C4-2B (cell line): ENCODE data around the gene ZNF641.

ENCODE experiments used
- H3K27ac ChIP-seq: fragments of 450-650 bp; 2 replicates; pipeline ENCODE4 v1.5.1; 2017
- CTCF ChIP-seq: fragments of 450-650 bp; conservative IDR thresholded peaks from 2 replicates; pipeline ENCODE4 v1.5.1; 2017; ENCODE audit warnings: mild to moderate bottlenecking
- ZFX ChIP-seq: fragments of 450-650 bp; IDR thresholded peaks from 2 replicates; pipeline ENCODE4 v1.6.1; 2017

Gene ZNF641

GRCh38 chr12:48351022-48351708, 446 bp upstream of the ZNF641 start:
- TF ChIP-seq CTCF (no peak), ZFX (peak; percentile 45)
- H3K27ac ChIP-seq = peak overlapping the region; percentile 80

DNA sequence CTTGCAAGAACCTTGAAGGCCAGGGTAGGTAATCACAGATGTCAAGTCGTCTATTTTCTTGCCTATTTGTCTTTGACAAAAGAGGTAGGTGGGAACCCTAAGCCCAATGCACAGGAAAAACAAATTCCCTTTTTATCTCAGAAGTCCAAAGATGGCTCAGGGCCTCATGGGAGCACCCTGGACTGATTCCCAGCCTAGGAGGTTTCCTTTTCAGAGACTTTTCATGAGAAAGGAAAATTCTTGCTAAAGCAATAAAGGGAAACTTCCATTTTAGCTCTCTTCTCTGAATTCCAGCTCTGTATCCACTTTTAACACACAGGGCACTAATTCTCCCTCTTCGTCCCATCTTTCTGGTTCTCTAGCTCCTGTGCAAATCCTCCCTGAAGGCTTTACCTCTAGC, 1.2 kb downstream of the ZNF641 start:
- TF ChIP-seq CTCF (no peak), ZFX (no peak)
- peak overlapping the region; percentile 80; the same call in 1 of the 2 replicates for H3K27ac ChIP-seq

GRCh38 chr12:48342980-48343379, 7.7 kb downstream of the ZNF641 start:
- no peak for TF ChIP-seq ZFX
- no peak for TF ChIP-seq CTCF

DNA sequence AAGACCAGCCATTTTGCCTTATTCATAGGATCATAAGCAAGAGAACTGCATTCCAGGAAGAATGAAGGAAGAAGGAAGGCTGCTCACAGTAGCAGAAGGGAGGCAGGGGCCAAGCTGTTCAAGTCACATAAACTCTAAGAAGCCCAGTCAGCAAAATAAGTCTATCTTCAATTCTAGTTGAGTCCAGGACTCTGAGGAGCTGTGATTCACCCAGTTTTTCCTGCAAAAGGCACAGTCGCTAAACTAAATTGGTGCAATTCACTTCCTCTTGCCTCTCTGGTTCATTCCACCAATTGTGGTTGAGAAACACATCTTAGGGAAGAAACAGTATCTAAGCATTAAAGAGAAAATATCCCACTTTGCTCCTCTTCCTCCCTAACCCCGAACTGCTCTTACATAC, 9.8 kb downstream of the ZNF641 start:
- TF ChIP-seq CTCF = no peak
- no peak for TF ChIP-seq ZFX

More at GRCh38 chr12:48342980-48343379, 7.7 kb downstream of the ZNF641 start:
- H3K27ac ChIP-seq = no peak overlapping the region

DNA sequence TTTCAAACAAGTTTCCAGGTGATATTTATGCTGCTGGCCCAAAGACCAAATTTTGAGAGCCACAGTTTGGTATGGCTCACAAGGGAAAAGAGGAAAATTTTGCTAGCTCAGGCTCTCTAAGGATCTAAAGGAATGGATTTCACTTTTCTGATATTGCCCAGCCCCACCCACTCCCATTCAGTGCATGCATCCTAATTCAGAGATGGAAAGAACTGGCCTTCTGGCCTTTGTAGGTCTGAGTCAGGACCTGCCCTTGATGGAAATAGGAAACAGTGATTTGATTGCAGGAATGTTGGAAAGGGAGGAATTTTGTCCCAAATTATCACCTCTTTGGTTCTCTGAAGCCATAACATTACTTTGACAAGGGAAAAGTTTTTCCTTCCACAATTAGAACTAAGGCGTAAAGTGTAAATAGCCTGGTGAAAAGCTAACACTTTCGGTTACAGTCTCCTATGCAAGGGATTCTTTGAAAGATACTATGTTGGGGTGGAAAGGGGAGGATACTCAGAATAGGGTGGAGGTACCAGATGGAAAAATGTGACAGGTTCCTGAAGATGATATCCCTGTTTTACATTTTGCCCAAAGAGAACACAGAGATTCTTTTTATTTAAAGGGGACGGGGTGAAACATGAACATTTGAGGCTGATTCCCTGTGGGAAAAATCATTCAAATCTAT, 11.1 kb downstream of the ZNF641 start:
- no peak overlapping the region for H3K27ac ChIP-seq
- TF ChIP-seq CTCF = no peak
- no peak for TF ChIP-seq ZFX

More for the DNA sequence above, 9.8 kb downstream of the ZNF641 start:
- H3K27ac ChIP-seq = no peak overlapping the region

DNA sequence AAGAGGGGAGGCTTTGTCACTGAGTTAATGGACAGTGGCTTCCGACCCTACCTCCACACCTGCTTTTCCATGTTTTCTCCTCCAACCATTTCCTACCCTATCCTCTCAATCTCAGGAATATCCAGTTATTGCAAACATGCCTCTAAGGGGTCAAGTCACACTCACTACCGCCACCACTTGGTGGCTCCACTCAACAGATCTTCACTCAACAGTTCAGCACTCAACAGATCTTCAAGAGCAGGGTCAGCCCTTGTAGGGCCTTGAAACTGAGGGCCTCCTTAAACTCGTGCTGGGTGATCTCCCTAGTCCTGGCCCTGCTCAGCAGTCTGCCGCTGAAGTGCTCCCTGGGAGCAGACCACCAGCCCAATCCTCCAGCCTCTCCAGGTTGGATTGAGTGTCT, 14.2 kb downstream of the ZNF641 start:
- no peak overlapping the region for H3K27ac ChIP-seq

More for the DNA sequence above, 14.2 kb downstream of the ZNF641 start:
- TF ChIP-seq ZFX (no peak), CTCF (peak; percentile 32)
